GM18526 (cell line): ENCODE results near the gene AGR3.

Experiments used
- POLR2A ChIP-seq: IDR thresholded peaks from 3 replicates; pipeline ENCODE4 v1.6.1; 2011; ENCODE audit not compliant: insufficient read length; ENCODE audit errors: extremely low read depth

AGR3 gene

DNA sequence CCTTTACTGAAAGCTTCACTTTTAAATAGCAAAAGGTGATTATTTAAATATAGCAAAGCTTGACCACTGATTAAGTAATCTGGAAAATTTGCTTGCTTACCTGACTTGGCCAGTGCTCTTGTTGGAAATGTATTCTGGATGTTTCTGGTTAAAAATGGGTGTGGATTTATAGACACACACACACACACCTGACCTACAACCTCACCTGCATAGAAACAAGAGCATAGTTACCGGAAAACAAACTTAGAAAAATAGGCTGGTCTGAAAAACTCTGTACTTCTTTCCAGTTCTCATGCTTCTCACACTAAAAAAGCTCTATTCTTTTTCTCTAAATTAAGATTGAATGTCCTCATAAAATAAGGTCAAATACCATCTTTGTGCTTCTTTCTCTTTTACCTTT, at the start of gene AGR3:
TSS of gene AGR3 (minus strand) at position 140 of the 400 bp plus-strand sequence. CDS start 3,365 bp downstream, outside the sequence.
- TF ChIP-seq POLR2A: no peak

- TF ChIP-seq POLR2A: no peak
Measured at GRCh38 chr7:16930946-16931345, 49.2 kb upstream of the AGR3 start.

DNA sequence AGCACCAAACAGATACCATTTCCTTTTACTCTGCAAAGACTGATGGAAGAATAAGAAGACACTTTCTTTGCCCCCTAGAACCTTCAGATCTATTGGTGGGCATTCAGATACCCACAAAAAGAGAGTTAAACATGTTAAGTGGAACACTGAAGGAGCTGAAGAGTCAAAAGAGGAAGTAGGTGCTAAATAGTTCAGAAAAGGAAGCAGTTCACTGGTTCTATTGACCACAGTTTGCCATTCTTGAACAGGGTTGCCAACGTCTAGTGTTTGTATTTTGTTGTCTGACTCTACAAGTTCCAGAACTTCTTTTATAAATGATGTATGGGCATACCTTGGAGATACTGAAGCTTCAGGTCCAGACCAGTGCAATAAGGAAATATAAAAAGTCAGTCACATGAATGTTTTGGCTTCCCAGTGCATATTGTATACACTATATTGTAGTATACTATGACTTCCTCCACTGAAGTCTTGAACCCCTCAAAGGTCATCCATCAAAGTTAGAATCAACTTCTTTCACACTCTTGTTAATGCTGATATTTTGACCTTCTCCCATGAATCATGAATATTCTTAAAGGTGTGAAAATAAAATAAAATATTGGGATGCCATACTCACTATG, 47.5 kb upstream of the AGR3 start:
- no peak for TF ChIP-seq POLR2A

GRCh38 chr7:16926861-16927260, 45.1 kb upstream of the AGR3 start:
- TF ChIP-seq POLR2A: no peak

DNA sequence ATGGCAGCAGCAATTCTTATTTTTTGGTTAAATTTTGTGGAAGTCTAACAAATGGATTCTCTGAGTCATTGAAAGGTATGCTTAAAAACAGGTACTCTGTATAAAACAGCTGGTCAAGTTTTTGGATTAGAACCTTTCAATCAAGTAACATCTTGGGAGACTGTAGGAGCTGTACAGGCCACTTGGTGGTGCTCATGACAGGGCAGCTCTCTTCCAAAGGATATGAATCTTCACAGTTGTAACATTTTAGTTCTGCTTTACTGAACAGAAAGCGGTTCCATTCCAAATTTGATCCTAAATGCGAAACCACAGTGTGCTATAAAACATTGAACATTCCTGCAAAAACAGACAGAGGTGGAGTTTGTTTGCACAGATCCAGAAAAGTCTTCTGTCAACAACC, 44.5 kb upstream of the AGR3 start:
- no peak for TF ChIP-seq POLR2A

DNA sequence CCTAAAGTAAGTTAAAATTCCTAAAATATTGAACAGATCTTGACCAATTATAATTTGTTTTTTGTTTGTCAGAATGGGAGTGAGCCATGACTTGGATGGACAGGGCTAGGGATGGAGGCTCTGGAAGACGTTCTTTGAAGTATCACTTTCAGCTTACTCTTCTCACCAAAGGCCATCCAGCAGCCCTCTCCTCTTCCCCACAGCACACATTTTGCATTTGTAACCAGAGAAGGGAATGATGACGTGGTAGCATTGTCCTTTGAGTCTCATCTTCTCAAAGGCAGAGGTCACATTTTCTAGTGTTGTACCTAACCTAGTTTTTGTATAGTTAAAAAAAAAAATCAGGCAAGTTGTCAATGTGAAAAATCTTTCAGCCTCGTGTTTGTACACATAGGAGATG, 43.8 kb upstream of the AGR3 start:
- no peak for TF ChIP-seq POLR2A

DNA sequence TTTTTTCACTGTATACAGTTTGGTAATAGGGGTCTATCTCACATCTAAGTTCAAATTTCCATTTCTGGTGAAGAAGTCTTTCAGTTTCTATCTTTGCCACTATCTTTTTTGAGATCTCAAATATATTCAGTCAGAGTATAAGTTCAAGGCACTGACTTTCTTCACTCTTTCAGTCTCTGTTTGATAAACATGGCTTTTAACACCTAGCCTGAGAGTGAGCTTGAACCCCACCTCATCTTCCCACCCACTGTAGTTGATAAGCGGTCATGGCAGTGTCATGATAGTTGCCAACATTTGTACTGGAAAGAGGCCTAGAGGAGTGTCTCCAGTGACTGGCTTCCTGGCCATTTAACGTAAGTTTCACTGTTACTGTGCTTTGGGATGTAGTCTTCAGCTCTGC, 41.2 kb upstream of the AGR3 start:
- TF ChIP-seq POLR2A: no peak

GRCh38 chr7:16921644-16922257, 40.0 kb upstream of the AGR3 start:
- TF ChIP-seq POLR2A: no peak

- no peak for TF ChIP-seq POLR2A
Measured at GRCh38 chr7:16921151-16921550, 39.4 kb upstream of the AGR3 start.

DNA sequence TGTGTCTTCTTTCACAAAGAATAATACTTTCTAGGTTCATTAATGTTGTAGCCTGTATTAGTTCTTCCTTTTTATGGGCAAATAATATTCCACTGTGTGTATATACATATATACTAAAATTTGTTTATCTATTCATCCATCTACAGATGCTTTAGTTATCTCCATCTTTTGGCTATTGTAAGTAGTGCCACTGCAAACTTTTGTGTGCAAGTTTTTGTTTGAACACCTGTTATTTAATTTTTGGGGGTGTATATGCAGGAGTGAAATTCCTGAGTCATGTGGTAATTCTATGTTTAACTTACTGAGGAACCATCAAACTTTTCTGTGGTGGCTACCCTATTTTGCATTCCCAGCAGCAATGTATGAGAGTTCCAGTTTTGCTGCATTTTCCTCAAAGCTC, 37.7 kb upstream of the AGR3 start:
- no peak for TF ChIP-seq POLR2A

DNA sequence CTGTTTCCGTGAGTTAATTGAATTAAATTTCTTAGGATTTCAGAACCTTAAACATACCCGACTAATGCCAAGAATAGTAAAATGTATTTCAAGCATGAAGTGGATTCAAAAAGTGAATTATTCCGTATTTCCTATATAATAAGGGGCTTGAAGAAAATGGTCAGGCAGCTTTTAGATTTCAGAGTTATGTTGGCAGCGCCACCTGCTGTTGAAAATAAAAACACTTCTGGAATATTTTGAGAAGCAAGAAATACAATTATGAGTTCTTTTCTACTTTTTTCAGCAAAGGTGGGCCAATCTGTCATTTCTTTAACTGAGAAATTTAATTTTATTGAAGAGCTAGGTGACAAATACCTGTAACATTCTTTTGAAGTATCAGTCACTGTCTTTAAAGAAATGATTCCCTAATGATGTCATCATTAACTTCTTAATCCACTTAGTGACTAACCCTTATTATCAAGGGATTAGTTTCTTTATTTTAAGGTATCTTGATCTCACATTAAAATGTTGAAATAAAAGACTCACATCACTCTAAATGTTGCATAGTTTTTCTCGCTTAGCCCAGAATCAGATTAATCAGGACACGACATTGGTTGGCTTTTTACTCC, 36.6 kb upstream of the AGR3 start:
- no peak for TF ChIP-seq POLR2A

DNA sequence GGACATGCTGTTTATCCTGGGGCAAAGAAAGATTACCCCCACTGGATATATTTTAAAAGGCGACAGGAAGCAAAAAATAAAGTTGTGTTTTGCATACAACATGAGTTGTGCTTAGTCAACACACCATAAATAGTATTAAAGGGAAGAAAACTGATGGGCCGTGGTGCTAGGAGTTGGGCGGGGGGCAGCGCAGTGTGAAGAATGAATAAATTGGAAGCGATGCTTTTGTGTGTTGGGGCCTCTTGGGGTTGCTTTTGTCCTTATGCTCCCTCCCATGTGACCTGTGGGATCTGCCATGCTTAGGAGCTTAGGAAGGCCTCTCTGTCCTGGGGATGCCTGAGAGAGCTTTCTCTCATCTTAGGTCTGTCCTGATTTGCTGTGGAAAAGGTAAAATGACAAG, 35.0 kb upstream of the AGR3 start:
- no peak for TF ChIP-seq POLR2A

DNA sequence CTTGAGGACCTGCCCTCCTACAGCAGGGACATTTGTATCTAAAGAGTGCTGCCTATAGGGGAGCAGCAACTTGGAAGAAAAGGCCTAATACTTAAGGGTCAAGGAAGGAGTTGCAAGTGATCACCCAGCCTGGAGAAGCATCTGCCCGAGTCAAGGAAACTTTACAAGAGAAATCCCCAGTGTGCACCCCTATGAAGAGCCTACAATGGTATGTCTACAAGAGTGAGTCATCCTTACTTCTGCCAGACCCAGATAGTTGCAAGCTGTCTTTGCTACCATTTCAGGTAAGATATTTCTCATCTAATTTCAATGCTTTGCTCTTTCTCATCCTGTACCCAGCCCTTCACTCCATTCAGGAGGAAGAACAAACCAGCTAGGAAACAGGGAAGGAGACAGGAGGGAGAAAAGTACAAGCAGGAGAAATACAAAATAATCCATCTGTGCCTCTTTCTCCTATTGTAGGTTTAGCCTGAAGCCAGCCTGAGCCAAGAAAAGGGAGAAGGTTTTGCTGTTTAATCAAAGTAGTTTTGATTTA, 34.4 kb upstream of the AGR3 start:
- no peak for TF ChIP-seq POLR2A

GRCh38 chr7:16915405-16915804, 33.6 kb upstream of the AGR3 start:
- TF ChIP-seq POLR2A: no peak

DNA sequence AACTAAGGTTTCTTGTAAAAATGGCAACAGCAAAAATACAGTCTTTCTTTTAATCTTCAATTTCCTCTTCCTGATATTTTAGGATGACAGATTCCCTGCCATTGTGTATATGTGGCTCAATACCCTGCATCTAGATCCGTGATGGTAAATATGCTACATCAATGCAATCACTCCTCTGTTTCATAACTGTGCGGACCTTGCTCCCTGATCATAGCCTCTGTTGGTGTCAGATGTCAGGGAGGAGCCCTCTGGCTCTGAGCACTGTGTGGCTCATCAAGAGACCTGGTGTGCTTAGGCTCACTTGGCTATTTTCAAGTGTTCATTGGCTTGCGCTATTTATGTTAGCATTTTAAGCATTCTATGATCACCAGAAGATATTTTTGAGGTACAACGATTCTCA, 33.0 kb upstream of the AGR3 start:
- no peak for TF ChIP-seq POLR2A

DNA sequence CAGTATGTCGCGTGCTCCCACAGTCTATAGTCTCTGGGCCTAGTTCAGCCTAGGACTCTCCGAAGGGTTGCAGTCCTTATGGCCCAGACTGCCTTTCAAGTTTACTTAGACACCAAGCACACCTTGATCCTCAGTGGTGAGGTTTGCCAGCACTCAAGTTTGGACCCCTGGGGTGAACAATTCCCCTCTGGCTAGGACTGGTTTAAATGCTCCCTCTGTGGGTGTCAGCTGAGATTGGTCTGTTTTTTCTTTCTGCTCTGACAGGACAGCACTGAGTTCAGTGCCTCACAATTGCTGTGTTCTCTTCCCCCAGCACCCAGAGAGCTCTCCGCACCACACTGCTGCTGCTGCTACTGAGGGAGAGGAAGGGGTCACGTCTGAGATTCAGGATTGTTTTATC, 31.9 kb upstream of the AGR3 start:
- TF ChIP-seq POLR2A: no peak
